Limb (tissue), 2 donors: ENCODE measurements around the gene ST7.

Source experiments
- DNase-seq, 2 donors: peaks; one replicate each; pipeline ENCODE4 v3.0.0-alpha.2; 2016; ENCODE audit errors: extremely low spot score in 2 of 2

The ST7 gene

DNA sequence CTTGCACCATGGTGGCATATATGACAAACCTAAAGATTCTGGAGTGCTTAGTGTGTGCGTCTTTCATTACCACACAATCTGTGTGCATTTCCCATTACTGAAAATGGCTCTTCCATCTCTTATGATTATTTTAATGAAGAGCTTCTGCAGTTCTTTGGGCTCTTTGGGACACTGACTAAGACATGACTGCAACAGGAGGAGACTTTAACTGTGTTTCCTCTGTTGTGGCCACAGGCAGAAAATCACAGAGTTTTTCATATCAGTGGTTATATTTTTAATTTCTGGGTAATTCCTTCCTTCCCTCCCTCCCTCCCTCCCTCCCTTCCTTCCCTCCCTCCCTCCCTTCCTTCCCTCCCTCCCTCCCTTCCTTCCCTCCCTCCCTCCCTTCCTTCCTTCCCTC is 311.4 kb downstream of the ST7 start:
- DNase-seq: no peak

DNA sequence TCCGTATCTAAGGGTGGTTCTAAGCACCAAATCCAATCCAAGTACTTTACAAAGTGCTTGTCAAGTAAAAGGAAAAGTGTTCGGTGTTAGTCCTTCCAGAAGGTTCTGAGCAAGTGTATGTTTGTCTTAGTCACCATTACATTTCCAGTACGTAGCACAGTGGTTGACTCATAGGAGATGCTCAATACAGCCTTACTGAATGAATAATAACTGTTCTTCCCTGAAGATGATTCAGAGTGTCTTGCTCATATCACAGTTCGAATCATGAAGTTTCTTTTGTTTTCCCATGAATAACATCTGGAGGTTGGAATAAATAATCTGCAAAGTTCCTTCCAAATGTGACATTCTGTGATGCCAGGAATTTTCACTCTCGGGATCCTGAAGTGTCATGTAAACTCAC is 316.1 kb downstream of the ST7 start:
- DNase-seq: no peak

DNA sequence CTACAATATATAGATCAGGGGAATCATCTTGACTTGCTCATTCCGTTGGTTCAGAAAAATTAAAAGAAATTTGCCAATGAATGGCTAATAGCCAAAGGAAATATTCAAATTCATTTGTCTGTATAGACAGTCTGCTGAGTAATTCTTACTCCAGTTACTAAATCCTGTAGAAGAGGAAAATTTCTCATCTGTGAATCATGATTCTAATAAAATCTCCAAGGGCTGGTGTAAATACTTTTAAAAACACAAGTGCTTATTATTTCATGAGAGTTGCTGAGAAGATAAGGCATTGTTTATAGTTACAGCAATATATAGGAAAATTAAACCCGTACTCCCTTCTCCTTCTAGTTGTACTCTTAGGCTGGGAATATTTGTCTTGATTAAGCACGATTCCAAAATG is 316.6 kb downstream of the ST7 start:
- no peak for DNase-seq

- DNase-seq: no peak
These were observed 317.1 kb downstream of the ST7 start for GRCh38 chr7:117270371-117270770.

DNA sequence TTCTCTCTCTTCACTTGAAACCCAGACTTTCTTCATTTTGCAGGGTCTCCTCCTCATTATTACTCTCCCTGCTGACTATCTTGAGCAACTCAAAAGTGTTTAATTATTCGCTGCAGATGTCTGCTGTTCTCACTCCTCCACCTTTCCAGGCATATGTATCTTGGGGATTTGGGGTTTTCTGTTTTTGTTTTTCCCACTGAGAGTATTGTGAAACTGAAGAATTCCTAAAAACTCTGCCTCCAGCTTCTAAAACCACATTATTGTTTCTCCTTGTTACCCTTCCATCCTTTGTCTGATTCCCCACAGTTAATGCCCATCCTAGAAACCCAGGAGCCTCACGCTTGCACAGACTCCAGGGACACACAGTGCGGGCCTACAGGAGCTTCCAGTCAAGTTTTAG is 318.3 kb downstream of the ST7 start:
- DNase-seq: no peak

DNA sequence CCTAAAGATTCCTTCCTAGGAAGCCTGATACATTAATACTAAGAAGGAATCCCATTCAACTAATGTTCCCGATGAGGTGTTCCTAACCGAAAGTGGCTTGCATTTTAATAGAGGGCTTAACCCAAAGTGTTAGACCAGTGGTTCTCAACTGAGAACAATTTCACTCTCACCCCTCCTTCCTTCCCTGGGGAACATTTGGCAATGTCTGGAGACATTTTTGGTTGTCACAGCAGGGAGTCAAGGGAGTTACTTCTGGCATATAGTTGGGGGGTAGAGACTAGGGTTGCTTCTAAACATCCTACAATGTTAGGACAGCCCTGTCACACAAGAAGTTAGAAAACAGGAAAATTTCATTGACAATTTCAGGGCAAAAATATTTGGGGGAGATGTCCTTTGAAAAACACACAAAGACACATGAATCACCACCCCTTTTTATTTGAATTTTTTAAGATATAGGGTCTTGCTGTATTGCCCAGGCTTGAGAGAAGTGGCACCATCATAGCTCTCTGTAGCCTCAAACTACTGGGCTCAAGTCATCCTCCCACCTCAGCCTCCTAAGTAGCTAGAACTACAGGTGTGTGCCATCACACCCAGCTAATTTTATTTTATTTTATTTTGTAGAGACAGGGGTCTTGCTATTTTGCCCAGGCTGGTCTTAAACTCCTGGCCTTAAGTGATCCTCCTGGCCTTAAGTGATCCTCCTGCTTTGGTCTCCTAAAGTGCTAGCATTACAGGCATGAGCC is 318.9 kb downstream of the ST7 start:
- DNase-seq: no peak

DNA sequence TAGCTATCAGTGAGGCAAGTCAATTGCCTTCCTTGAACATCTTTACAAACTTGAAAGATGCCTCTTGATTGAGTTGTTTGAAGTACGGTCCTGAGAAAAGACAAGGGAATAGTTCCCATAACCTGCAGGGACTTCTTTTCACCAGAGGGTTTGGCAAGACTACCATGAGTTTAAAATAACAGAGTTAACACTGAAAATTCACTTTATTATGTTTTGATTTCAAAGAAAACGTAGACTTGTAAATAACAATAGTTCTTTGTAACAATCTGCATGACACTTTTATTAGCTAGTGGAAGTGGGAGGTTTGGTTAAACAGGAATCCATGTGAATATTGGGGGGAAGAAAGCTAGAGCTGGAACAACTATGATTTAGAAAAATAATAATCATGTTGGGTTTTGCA is 320.0 kb downstream of the ST7 start:
- no peak for DNase-seq

- DNase-seq: no peak
These were observed 320.5 kb downstream of the ST7 start for GRCh38 chr7:117273814-117274225.

DNA sequence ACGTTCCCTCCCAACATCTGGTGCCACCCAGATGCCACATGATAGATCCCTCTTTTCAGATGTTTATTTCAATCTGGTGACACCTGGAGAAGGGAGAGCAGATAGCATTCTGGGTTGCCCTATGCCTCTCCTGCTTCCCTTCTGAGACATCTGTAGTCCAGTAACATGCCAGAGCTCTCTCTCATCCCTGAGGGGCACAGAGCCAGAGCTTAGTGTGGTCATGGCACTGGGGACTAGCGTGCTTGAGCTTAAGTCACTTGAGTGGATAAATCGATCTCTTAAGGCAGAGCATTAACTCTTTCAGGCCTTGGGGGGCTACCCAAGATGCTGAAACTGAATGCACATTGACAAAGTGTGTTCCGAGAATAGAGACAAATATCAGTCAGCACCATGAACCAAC is 321.6 kb downstream of the ST7 start:
- DNase-seq: no peak

DNA sequence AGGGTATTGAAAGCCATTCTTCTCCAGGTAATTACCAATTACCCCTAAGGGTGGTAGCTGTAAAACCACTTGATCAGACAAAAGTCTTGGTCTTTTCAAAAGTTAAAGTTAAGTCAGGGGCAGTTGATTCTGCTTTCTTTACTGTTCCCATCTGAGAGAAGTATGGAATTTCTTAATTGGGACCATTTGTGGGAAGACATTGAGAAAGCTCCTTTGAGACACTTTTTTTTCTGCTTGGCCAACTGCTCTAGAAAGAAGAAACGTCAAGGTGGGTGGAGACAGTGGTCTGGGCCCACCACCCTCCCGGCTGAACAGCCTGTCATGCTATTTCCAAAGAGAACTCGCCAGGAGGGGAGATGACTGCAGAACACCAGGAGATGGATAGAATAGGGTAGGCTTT is 324.3 kb downstream of the ST7 start:
- no peak for DNase-seq

- no peak for DNase-seq
These were observed 324.7 kb downstream of the ST7 start for GRCh38 chr7:117278040-117278439.

GRCh38 chr7:117279203-117279602 is 325.9 kb downstream of the ST7 start:
- no peak for DNase-seq
